DND-41 (cell line): ENCODE results near the gene ZNF518B.

ENCODE experiments used
- CTCF ChIP-seq: IDR thresholded peaks from 2 replicates; pipeline ENCODE4 v1.5.1; 2012; ENCODE audit warnings: borderline replicate concordance, low read length, moderate library complexity, mild to moderate bottlenecking; ENCODE audit not compliant: poor library complexity, severe bottlenecking; ENCODE audit errors: extremely low read depth
- EZH2 ChIP-seq: IDR thresholded peaks from 3 replicates; pipeline ENCODE4 v1.6.1; 2012; ENCODE audit warnings: borderline replicate concordance, low read depth, mild to moderate bottlenecking, moderate library complexity, low read length, inconsistent platforms; ENCODE audit not compliant: severe bottlenecking

DNA sequence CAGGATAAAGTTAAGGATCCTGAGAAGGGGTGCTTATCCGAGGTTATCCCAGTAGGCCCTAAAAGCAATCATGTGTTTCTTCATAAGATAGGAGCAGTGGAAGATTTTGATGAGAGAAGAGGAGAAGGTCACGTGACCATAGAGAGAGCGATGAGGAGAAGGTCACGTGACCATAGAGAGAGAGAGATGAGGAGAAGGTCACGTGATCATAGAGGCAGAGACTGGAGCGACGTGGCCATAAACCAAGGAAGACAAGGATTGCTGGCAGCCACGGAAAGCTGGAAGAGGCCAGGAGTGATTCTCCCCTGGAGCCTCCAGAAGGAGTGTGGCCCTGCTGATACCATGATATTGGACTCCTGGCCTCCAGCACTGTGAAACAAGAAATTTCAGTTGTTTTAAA lies 38.4 kb upstream of the ZNF518B start:
- no peak for TF ChIP-seq EZH2
- TF ChIP-seq CTCF = no peak
